A549 (cell line): ENCODE measurements around the gene ZC3H14. TPM values are rescaled to one million over a fixed set of nuclear protein-coding genes. Genes with fewer than 3 reads are reported as not detected.

Source experiments
- ATAC-seq, 2 experiments: fragments of 200-7000 bp in 1 of 2; fragments of >200 bp in 1 of 2; cut with Nextera tagmentation in 1 of 2; cut with Tn5 transposase in 1 of 2; 3 replicates each; pipeline versions ENCODE4 v1.8.0 to v1.9.1; 2018 to 2020; ENCODE audit warnings: mild to moderate bottlenecking in 1 of 2, moderate library complexity in 1 of 2
- CTCF ChIA-PET: fragments of 300-600 bp; sonication (Branson Sonifier 250); formaldehyde crosslinking; extraction: SDS; loops from one replicate; lab custom pipeline; 2021; ENCODE audit warnings: antibody characterized with exemption, inconsistent platforms; lab: Yijun Ruan, JAX
- POLR2A ChIA-PET: fragments of 350-600 bp; formaldehyde crosslinking; extraction: SDS; loops from one replicate; lab custom pipeline; 2021; ENCODE audit warnings: antibody characterized with exemption, inconsistent platforms; lab: Yijun Ruan, JAX
- DNase-seq, 2 experiments: peaks; one replicate each; pipeline versions ENCODE4 v3.0.0 to v3.0.0-alpha.2; 2011 to 2016; ENCODE audit warnings: low read depth in 1 of 2, low spot score in 1 of 2
- FAIRE-seq: peaks from 2 replicates; lab custom pipeline; 2011; peaks lifted over from hg19 to GRCh38; lab: Jason Lieb, UNC
- H3K27ac ChIP-seq, 2 experiments: fragments of >200 bp; sonication (Bioruptor Twin); formaldehyde crosslinking; 3 replicates each; pipeline ENCODE4 v1.5.1; 2016 to 2017
- H3K4me1 ChIP-seq: fragments of >200 bp; sonication (Bioruptor Twin); formaldehyde crosslinking; 3 replicates; pipeline ENCODE4 v1.6.1; 2016
- H3K4me2 ChIP-seq: fragments of >200 bp; sonication (Bioruptor Twin); formaldehyde crosslinking; 3 replicates; pipeline ENCODE4 v1.6.1; 2016
- H3K4me3 ChIP-seq: fragments of >200 bp; sonication (Bioruptor Twin); formaldehyde crosslinking; 3 replicates; pipeline ENCODE4 v1.5.1; 2016
- H3K9me3 ChIP-seq: fragments of >200 bp; sonication (Bioruptor Twin); formaldehyde crosslinking; 3 replicates; pipeline ENCODE4 v1.6.1; 2016
- BHLHE40 ChIP-seq: IDR thresholded peaks from 2 replicates; pipeline ENCODE4 v1.6.1; 2012; ENCODE audit warnings: low read depth, low read length, inconsistent platforms
- CBX2 ChIP-seq: fragments of 200-600 bp; sonication (generic); IDR thresholded peaks from 2 replicates; pipeline ENCODE4 v1.6.1; 2016; ENCODE audit warnings: low read depth, mild to moderate bottlenecking, borderline replicate concordance
- CBX8 ChIP-seq: fragments of 200-600 bp; sonication (generic); IDR thresholded peaks from 2 replicates; pipeline ENCODE4 v1.6.1; 2016
- CEBPB ChIP-seq, 2 experiments: fragments of >200 bp in 1 of 2; sonication (Bioruptor Twin) in 1 of 2; formaldehyde crosslinking in 1 of 2; IDR thresholded peaks; 2 replicates each; pipeline ENCODE4 v1.6.1; 2012 to 2016
- CHD2 ChIP-seq: fragments of 150-350 bp; IDR thresholded peaks from 2 replicates; pipeline ENCODE4 v1.6.1; 2014; ENCODE audit warnings: low read length; ENCODE audit not compliant: partially characterized antibody
- FOSL2 ChIP-seq, 2 experiments: fragments of 450-650 bp in 1 of 2; fragments of >200 bp in 1 of 2; sonication (Bioruptor Twin) in 1 of 2; formaldehyde crosslinking; IDR thresholded peaks; 2 replicates each; pipeline versions ENCODE4 v1.5.0 to v1.6.1; 2016 to 2020; ENCODE audit warnings: mild to moderate bottlenecking in 1 of 2, moderate library complexity in 1 of 2
- FOXS1 ChIP-seq: fragments of 250-450 bp; sonication (Bioruptor Pico); IDR thresholded peaks from 2 replicates; pipeline ENCODE4 v1.5.0; 2020; ENCODE audit warnings: mild to moderate bottlenecking, moderate library complexity
- HDAC2 ChIP-seq: fragments of 200-600 bp; sonication (generic); IDR thresholded peaks from 2 replicates; pipeline ENCODE4 v1.6.1; 2016
- HOXA7 ChIP-seq: fragments of 250-450 bp; sonication (Bioruptor Pico); IDR thresholded peaks from 2 replicates; pipeline ENCODE4 v1.5.0; 2020; ENCODE audit warnings: mild to moderate bottlenecking, moderate library complexity
- JUN ChIP-seq, 2 experiments: fragments of >200 bp; sonication (Bioruptor Twin); formaldehyde crosslinking; IDR thresholded peaks; 2 replicates in 1 of 2; 3 replicates in 1 of 2; pipeline ENCODE4 v1.6.1; 2016 to 2017
- JUNB ChIP-seq: fragments of >200 bp; sonication (Bioruptor Twin); formaldehyde crosslinking; IDR thresholded peaks from 2 replicates; pipeline ENCODE4 v1.6.1; 2016
- KDM1A ChIP-seq: fragments of 200-600 bp; sonication (generic); IDR thresholded peaks from 2 replicates; pipeline ENCODE4 v1.6.1; 2016; ENCODE audit warnings: low read depth, mild to moderate bottlenecking
- KDM5A ChIP-seq: fragments of 200-600 bp; sonication (generic); IDR thresholded peaks from 2 replicates; pipeline ENCODE4 v1.6.1; 2016; ENCODE audit warnings: antibody characterized with exemption, mild to moderate bottlenecking
- MAZ ChIP-seq: fragments of 150-350 bp; IDR thresholded peaks from 2 replicates; pipeline ENCODE4 v1.6.1; 2014; ENCODE audit warnings: antibody characterized with exemption, low read depth, low read length, borderline replicate concordance
- PHF8 ChIP-seq: fragments of 200-600 bp; sonication (generic); IDR thresholded peaks from 2 replicates; pipeline ENCODE4 v1.6.1; 2016; ENCODE audit warnings: low read depth, mild to moderate bottlenecking, antibody characterized with exemption, moderate library complexity, borderline replicate concordance
- POLR2A ChIP-seq: IDR thresholded peaks from 2 replicates; pipeline ENCODE4 v1.6.1; 2012; ENCODE audit warnings: mild to moderate bottlenecking, low read length
- RAD21 ChIP-seq, 2 experiments: fragments of >200 bp in 1 of 2; sonication (Bioruptor Twin) in 1 of 2; formaldehyde crosslinking in 1 of 2; IDR thresholded peaks in 1 of 2; conservative IDR thresholded peaks in 1 of 2; 2 replicates in 1 of 2; 3 replicates in 1 of 2; pipeline ENCODE4 v1.6.1; 2012 to 2018; ENCODE audit warnings: inconsistent platforms in 1 of 2
- RARB ChIP-seq: fragments of 250-450 bp; sonication (Bioruptor Pico); IDR thresholded peaks from 2 replicates; pipeline ENCODE4 v1.8.0; 2021; ENCODE audit warnings: mild to moderate bottlenecking, moderate library complexity
- RCOR1 ChIP-seq: fragments of 150-350 bp; IDR thresholded peaks from 2 replicates; pipeline ENCODE4 v1.6.1; 2014; ENCODE audit warnings: antibody characterized with exemption, low read length, low read depth
- RNF2 ChIP-seq: fragments of 200-600 bp; sonication (generic); IDR thresholded peaks from 2 replicates; pipeline ENCODE4 v1.6.1; 2016; ENCODE audit warnings: low read depth, mild to moderate bottlenecking, antibody characterized with exemption, moderate library complexity, borderline replicate concordance
- SMC3 ChIP-seq: fragments of >200 bp; sonication (Bioruptor Twin); formaldehyde crosslinking; IDR thresholded peaks from 3 replicates; pipeline ENCODE4 v1.6.1; 2018; ENCODE audit warnings: inconsistent platforms
- SREBF2 ChIP-seq: fragments of 450-650 bp; IDR thresholded peaks from 2 replicates; pipeline ENCODE4 v1.6.1; 2014; ENCODE audit warnings: mild to moderate bottlenecking, moderate library complexity
- ZC3H11A ChIP-seq: fragments of 450-650 bp; IDR thresholded peaks from 2 replicates; pipeline ENCODE4 v1.6.1; 2014; ENCODE audit warnings: antibody characterized with exemption, mild to moderate bottlenecking
- ZFP36 ChIP-seq: fragments of 450-650 bp; IDR thresholded peaks from 2 replicates; pipeline ENCODE4 v1.6.1; 2014; ENCODE audit warnings: borderline replicate concordance; ENCODE audit not compliant: partially characterized antibody
- WGBS: methylation state at CpG from one replicate; pipeline ENCODE4 v1.1.6; 2017; ENCODE audit errors: missing lambda C conversion rate; 5-methylcytosine and 5-hydroxymethylcytosine counted together
- polyA plus RNA-seq, 4 experiments: library from polyadenylated mRNA; depleted of rRNA in 3 of 4; stranded (reverse); fragments of >200 nt; fragmentation: RNase III in 1 of 4; extraction: RNeasy Plus Mini Kit Qiagen cat#74134 plus additional on column Dnase treatment in 1 of 4; gene quantifications; 2 replicates in 3 of 4; 3 replicates in 1 of 4; pipeline ENCODE4 v1.2.3, GENCODE V29; 2011 to 2017
- TF ChIP-seq, protein P1 (sequence below): fragments of >200 bp; sonication (Bioruptor Twin); formaldehyde crosslinking; IDR thresholded peaks from 3 replicates; pipeline ENCODE4 v1.5.1; 2016
- TF ChIP-seq, protein P2 (sequence below): IDR thresholded peaks from 2 replicates; pipeline ENCODE4 v1.6.1; 2012
- TF ChIP-seq, protein P3 (sequence below): IDR thresholded peaks from 2 replicates; pipeline ENCODE4 v1.6.1; 2012; ENCODE audit warnings: low read depth, borderline replicate concordance
- TF ChIP-seq, protein P4 (sequence below): fragments of >200 bp; sonication (Bioruptor Twin); formaldehyde crosslinking; IDR thresholded peaks from 3 replicates; pipeline ENCODE4 v1.6.1; 2016

Gene ZC3H14
- polyA plus RNA-seq, 2 of the 4 experiments (the other 2 are of a cell fraction): 64.5 to 141 TPM

DNA sequence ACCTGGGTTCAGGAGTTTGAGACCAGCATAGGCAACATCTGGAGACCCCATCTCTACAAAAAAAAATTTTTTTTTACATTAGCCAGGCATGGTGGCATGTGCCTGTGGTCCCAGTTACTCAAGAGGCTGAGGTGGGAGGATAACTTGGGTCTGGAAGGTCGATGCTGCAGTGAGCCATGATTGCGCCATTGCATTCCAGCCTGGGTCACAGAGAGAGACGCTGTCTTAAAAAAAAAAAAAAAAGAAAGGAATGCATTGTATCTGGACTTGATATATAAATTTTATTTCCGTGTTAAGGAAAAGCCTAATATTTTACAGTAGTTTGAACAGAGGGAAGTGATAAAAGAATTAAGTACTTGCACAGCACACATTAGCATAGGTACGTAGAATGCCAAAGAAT, 97.2 kb downstream of the ZC3H14 start:
- DNase-seq (no peak), FAIRE-seq (no peak), ATAC-seq (no peak)
- no peak overlapping the region for H3K4me2 ChIP-seq
- TF ChIP-seq RARB (CRISPR knock-in tag): no peak
- TF ChIP-seq ZFP36: no peak
- TF ChIP-seq CBX8: no peak
- TF ChIP-seq CHD2: no peak
- peak in 1 of 2 experiments; percentile 49; a peak in 1 of 4 replicates for TF ChIP-seq CEBPB (IDR thresholded peaks at IDR 0.05)
- no peak for TF ChIP-seq RNF2
- TF ChIP-seq SMC3: no peak
- no peak for TF ChIP-seq POLR2A
- POLR2A ChIA-PET: no interaction called here
- WGBS: 67% methylated on average over 5 of the region's 5 CpGs
- no peaks in the 10 kb centered on the region for H3K4me1 ChIP-seq
- H3K27ac ChIP-seq: no peak overlapping the region
- H3K9me3 ChIP-seq: 0 out of 3 replicates have a peak, but pooled peaks cover 2% of the 10 kb centered on the region
- H3K4me3 ChIP-seq: no peak overlapping the region
- CTCF ChIA-PET: no interaction called here

DNA sequence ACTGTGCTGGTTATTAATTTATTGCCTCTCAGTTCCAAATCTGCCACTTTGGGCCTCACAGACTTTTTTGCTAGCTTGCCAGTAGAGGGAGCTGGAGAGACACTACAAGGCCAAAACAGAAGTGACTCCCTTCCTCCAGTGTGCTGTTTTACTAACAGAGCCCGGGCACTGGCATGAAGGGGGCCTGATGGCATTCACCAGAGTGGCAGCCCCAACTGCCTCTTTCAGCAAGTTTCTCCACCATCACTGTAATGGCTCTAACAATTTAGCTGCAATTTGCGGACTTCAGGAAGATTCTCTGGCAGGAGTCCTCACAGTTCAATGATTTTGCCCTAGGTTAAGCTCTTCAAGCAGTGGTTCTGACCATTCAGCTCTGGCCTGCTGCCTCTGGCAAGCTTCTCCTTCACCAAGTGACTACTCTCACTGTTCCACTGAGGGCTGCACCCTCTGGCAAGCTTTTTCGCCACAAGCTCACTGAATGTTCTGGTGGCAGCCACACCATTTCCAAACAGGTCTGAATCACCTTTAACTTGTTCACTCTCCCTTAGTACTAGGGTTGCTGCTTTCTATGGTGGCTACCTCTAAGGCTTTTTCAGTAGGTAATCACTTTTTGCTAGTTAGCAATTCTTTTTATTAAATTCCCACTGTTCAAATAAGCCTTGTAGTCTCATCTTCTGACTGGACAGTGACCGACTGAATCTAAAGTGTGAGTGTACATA, 104.9 kb downstream of the ZC3H14 start:
- peak; percentile 67 to 78 for DNase-seq
- peak; percentile 90 to 96 for ATAC-seq
- POLR2A ChIA-PET: no interaction called here
- FAIRE-seq: no peak
- Histone ChIP-seq H3K27ac (no peak overlapping the region), H3K4me3 (no peak overlapping the region), H3K9me3 (peaks cover 2% of the 10 kb centered on the region; the same call in 1 of the 3 replicates), H3K4me2 (no peak overlapping the region), H3K4me1 (no peaks in the 10 kb centered on the region)
- CTCF ChIA-PET: interaction anchor here (0.8 to 4.6 kb wide), 43 partner anchors 9 to 1251 kb away, joined by 3 to 24 read pairs (median 4); partner anchors contain the start of genes EML5 and TTC8
- TF ChIP-seq PHF8 (no peak), RCOR1 (no peak), FOXS1 (no peak), SMC3 (peak; percentile 77), ZC3H11A (no peak), RARB (CRISPR knock-in tag) (no peak), SREBF2 (no peak), BHLHE40 (no peak), RAD21 (conservative IDR thresholded peaks at IDR 0.05 in 1 of 2, IDR thresholded peaks at IDR 0.05 in 1 of 2) (peak; percentile 85 to 90), CEBPB (IDR thresholded peaks at IDR 0.05) (no peak), JUNB (no peak), KDM1A (no peak)
- TF ChIP-seq, protein P1, sequence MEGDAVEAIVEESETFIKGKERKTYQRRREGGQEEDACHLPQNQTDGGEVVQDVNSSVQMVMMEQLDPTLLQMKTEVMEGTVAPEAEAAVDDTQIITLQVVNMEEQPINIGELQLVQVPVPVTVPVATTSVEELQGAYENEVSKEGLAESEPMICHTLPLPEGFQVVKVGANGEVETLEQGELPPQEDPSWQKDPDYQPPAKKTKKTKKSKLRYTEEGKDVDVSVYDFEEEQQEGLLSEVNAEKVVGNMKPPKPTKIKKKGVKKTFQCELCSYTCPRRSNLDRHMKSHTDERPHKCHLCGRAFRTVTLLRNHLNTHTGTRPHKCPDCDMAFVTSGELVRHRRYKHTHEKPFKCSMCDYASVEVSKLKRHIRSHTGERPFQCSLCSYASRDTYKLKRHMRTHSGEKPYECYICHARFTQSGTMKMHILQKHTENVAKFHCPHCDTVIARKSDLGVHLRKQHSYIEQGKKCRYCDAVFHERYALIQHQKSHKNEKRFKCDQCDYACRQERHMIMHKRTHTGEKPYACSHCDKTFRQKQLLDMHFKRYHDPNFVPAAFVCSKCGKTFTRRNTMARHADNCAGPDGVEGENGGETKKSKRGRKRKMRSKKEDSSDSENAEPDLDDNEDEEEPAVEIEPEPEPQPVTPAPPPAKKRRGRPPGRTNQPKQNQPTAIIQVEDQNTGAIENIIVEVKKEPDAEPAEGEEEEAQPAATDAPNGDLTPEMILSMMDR: peak; percentile 87
- WGBS: 55% methylated on average over 4 of the region's 4 CpGs

DNA sequence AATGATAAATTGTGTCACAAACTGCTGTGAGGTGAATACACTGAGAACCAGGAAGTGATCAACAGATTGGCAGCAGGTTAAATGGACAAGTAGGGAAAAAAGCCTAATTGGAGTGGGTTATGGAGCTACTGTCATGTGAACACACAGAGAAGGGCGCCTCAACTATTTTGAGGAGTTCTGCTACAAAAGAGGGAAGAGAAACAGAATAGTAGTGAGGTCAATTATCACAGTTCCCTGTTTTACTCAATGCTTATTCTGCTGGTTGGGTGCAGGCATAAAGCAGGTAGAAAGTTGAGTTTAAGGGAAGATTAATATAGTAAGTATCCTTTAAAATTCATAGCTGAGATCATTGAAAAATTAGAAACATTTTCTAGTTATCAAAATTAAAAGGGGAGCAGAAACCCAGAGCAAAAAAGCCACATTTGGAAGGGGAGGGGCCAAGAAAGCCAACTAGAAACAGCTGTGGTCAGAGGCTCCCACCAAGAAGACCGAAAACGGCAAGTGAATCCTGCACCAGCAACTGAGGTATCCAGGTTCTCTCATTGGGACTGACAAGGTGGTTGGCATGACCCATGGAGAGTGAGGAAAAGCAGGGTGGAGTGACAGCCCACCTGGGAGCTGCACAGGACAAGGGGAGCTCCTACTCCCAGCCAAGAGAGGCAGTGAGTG, 105.7 kb downstream of the ZC3H14 start:
- Histone ChIP-seq H3K9me3 (peaks cover 2% of the 10 kb centered on the region; the same call in 1 of the 3 replicates), H3K4me3 (no peak overlapping the region), H3K4me1 (no peaks in the 10 kb centered on the region), H3K4me2 (no peak overlapping the region), H3K27ac (no peak overlapping the region)
- no peak for FAIRE-seq
- 72% methylated on average over 3 of the region's 3 CpGs for WGBS
- ChIA-PET POLR2A (no interaction called here), CTCF (interaction anchor here (0.7 to 4.6 kb wide), 22 partner anchors 9 to 1568 kb away, joined by 3 to 24 read pairs (median 4); partner anchors contain the start of genes EML5 and TTC8)
- ATAC-seq: no peak
- no peak for DNase-seq
- TF ChIP-seq HDAC2 (no peak), HOXA7 (CRISPR knock-in tag) (no peak), KDM1A (no peak), FOSL2 (IDR thresholded peaks at IDR 0.05) (no peak), FOSL2 (CRISPR knock-in tag; IDR thresholded peaks at IDR 0.05) (no peak), CBX2 (no peak), ZFP36 (no peak), CHD2 (no peak), RARB (CRISPR knock-in tag) (no peak), MAZ (no peak), KDM5A (no peak), JUN (IDR thresholded peaks at IDR 0.05) (no peak)
- TF ChIP-seq, protein P2, sequence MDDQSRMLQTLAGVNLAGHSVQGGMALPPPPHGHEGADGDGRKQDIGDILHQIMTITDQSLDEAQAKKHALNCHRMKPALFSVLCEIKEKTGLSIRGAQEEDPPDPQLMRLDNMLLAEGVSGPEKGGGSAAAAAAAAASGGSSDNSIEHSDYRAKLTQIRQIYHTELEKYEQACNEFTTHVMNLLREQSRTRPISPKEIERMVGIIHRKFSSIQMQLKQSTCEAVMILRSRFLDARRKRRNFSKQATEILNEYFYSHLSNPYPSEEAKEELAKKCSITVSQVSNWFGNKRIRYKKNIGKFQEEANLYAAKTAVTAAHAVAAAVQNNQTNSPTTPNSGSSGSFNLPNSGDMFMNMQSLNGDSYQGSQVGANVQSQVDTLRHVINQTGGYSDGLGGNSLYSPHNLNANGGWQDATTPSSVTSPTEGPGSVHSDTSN: no peak
- TF ChIP-seq, protein P3, sequence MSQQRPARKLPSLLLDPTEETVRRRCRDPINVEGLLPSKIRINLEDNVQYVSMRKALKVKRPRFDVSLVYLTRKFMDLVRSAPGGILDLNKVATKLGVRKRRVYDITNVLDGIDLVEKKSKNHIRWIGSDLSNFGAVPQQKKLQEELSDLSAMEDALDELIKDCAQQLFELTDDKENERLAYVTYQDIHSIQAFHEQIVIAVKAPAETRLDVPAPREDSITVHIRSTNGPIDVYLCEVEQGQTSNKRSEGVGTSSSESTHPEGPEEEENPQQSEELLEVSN: no peak
- TF ChIP-seq, protein P4, sequence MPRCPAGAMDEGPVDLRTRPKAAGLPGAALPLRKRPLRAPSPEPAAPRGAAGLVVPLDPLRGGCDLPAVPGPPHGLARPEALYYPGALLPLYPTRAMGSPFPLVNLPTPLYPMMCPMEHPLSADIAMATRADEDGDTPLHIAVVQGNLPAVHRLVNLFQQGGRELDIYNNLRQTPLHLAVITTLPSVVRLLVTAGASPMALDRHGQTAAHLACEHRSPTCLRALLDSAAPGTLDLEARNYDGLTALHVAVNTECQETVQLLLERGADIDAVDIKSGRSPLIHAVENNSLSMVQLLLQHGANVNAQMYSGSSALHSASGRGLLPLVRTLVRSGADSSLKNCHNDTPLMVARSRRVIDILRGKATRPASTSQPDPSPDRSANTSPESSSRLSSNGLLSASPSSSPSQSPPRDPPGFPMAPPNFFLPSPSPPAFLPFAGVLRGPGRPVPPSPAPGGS: no peak
